Inflammatory macrophage treated with lipopolysaccharide for 4 hours (primary cell): Measurements from ENCODE around the gene NPC1L1.

Source experiments
- DNase-seq: peaks from one replicate; pipeline ENCODE4 v3.0.0-alpha.2; 2020

NPC1L1 gene

GRCh38 chr7:44469461-44470134 lies 71.5 kb downstream of the NPC1L1 start:
- no peak for DNase-seq

GRCh38 chr7:44467217-44467548 lies 73.9 kb downstream of the NPC1L1 start:
- no peak for DNase-seq

DNA sequence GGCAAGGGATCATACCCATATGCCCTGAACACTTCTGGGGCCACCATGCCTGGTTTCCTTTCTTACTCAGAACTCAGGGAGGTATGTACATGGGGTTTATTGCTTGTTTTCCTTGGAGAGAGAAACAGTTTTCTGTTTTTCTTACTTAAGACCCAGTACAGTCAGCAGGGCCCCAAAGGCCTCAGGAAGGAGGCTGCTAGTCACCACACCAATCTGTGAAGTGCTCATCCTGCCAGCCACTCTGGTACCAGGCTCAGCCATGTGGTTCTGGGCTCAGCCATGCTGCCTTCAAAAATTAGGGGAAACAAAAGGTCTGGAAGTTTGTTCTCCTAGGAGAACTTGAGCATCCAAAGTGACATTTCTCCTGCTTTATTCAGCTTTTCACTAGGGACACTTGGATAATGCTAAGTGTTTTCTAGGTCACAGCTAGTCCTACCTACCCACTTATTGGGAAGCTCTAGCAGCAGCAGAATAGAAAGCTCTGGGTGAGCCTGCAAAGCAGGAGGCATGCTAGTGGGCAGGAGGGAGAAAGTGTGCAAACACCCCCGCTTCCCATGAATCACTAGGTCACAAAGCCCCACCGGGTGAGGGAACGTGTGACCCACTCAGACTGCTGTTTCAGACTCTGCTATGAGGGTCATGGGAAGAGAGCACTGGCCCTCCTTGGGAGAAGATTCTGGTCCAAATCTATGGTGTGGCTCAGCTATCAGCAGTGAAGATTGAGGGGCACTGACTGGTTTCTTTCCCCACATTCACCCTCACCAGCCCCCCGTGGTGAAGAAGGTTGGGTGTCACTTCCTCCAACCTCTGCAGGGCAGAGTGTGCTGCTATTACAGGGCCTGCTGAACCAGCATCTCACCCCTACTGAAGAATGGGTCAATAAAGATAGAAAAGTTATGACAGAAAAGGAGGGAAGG lies 74.6 kb downstream of the NPC1L1 start:
- DNase-seq = no peak

- DNase-seq = no peak
Observed at GRCh38 chr7:44465490-44465889, 75.6 kb downstream of the NPC1L1 start.

DNA sequence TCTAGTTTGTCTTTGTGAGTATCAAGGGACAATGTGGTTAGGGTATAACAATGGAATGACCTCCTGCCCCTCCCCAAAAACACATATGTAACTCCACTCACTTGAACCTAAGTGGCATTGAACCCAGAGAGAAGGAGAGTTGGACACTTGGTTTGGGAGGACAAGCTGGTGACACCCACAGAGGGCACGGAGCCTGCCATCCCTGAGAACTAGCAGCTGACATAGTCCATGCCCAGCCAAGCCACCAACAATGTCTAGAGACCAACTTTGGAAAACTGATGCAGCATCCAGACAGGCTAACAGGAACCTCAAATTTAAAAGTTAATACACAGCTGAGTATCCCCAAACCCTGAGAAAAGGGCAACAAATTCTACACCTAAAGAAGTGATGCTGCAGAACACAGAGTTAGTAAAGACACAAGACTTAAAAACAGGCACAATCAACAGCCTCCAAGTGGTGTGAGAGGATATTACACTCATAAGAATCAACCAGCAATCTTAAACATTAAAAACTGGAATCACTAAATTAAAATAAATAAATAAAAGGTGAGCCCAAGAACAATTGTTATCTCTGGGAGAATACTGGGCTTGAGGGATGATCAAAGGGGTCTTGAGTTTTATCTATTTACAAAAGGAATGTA lies 77.8 kb downstream of the NPC1L1 start:
- DNase-seq = no peak
